AG04450 (cell line): ENCODE measurements around the gene TRAF7. TPM values are rescaled to one million over a fixed set of nuclear protein-coding genes. Genes with fewer than 3 reads are reported as not detected.

Experiments used
- CTCF ChIA-PET: fragments of 300-600, 350-600 bp; formaldehyde crosslinking; extraction: SDS; loops from one replicate; lab custom pipeline; 2022; ENCODE audit warnings: antibody characterized with exemption, inconsistent platforms; lab: Charles Lee
- POLR2A ChIA-PET: fragments of 350-600 bp; formaldehyde crosslinking; extraction: SDS; loops from one replicate; lab custom pipeline; 2021; ENCODE audit warnings: antibody characterized with exemption, inconsistent platforms; lab: Yijun Ruan, JAX
- DNase-seq: peaks from one replicate; pipeline ENCODE4 v3.0.0-alpha.2; 2011; ENCODE audit warnings: low read depth, low spot score
- H3K27ac ChIP-seq: one replicate; pipeline ENCODE4 v1.5.1; 2012; ENCODE audit warnings: low read depth, low read length, control low read depth
- H3K27me3 ChIP-seq: one replicate; pipeline ENCODE4 v1.6.0; 2012; ENCODE audit warnings: low read length; ENCODE audit not compliant: control insufficient read depth, insufficient read depth
- H3K4me3 ChIP-seq: 2 replicates; pipeline ENCODE4 v1.5.1; 2011; ENCODE audit warnings: mild to moderate bottlenecking, low read depth, low read length, control low read depth
- H3K9me3 ChIP-seq: 2 replicates; pipeline ENCODE4 v1.5.1; 2012; ENCODE audit warnings: low read length; ENCODE audit not compliant: control insufficient read depth, insufficient read depth
- CTCF ChIP-seq: IDR thresholded peaks from 2 replicates; pipeline ENCODE4 v1.5.1; 2011; ENCODE audit warnings: low read depth, low read length, control low read depth, inconsistent platforms
- polyA plus RNA-seq: library from polyadenylated mRNA; depleted of rRNA; stranded (reverse); fragments of >200 nt; gene quantifications from 2 replicates; pipeline ENCODE4 v1.2.3, GENCODE V29; 2011

The TRAF7 gene
- polyA plus RNA-seq, 1 experiment = 35.2 TPM

- no peak overlapping the region for H3K4me3 ChIP-seq
- DNase-seq = no peak
- no peak overlapping the region for H3K27ac ChIP-seq
- CTCF ChIA-PET = interaction anchor here (0.6 to 1.0 kb wide), 2 partner anchors 44 to 195 kb away, joined by 3 read pairs; partner anchors contain the start of gene ECI1
- H3K27me3 ChIP-seq = no peaks in the 10 kb centered on the region
- POLR2A ChIA-PET = interaction anchor here (0.6 to 1.8 kb wide), 3 partner anchors 8 to 52 kb away, joined by 3 to 6 read pairs (median 6); partner anchors contain the start of genes PGP and TRAF7
- H3K9me3 ChIP-seq = peaks cover 3% of the 10 kb centered on the region; the same call in 1 of the 2 replicates
- no peak for TF ChIP-seq CTCF
Measured at GRCh38 chr16:2206780-2207433, 51.3 kb downstream of the TRAF7 start.

- Histone ChIP-seq H3K4me3 (no peak overlapping the region), H3K27me3 (no peaks in the 10 kb centered on the region), H3K27ac (no peak overlapping the region), H3K9me3 (peaks cover 3% of the 10 kb centered on the region; the same call in 1 of the 2 replicates)
- no peak for TF ChIP-seq CTCF
- DNase-seq = no peak
- ChIA-PET POLR2A (interaction anchor here (1.3 to 2.8 kb wide), 2 partner anchors 53 kb away, joined by 6 to 17 read pairs; partner anchors contain the start of gene TRAF7), CTCF (no interaction called here)
Measured at GRCh38 chr16:2207872-2208271, 52.3 kb downstream of the TRAF7 start.

- no peak for DNase-seq
- CTCF ChIA-PET = interaction anchor here (0.6 kb wide), 1 partner anchor 244 kb away, joined by 6 read pairs; the partner anchor contains the start of gene RPS2
- POLR2A ChIA-PET = interaction anchor here (2.8 kb wide), 1 partner anchor 53 kb away, joined by 17 read pairs; the partner anchor contains the start of gene TRAF7
- no peaks in the 10 kb centered on the region for H3K27me3 ChIP-seq
- no peak overlapping the region for H3K4me3 ChIP-seq
- H3K27ac ChIP-seq = no peak overlapping the region
- H3K9me3 ChIP-seq = peaks cover 3% of the 10 kb centered on the region; the same call in 1 of the 2 replicates
- no peak for TF ChIP-seq CTCF
Measured at GRCh38 chr16:2208308-2208707, 52.7 kb downstream of the TRAF7 start.

GRCh38 chr16:2208772-2209171 is 53.2 kb downstream of the TRAF7 start:
- ChIA-PET POLR2A (interaction anchor here (2.8 kb wide), 1 partner anchor 54 kb away, joined by 17 read pairs; the partner anchor contains the start of gene TRAF7), CTCF (interaction anchor here (0.6 kb wide), 1 partner anchor 244 kb away, joined by 6 read pairs; the partner anchor contains the start of gene RPS2)
- no peak for DNase-seq
- no peak overlapping the region for H3K4me3 ChIP-seq
- no peak overlapping the region for H3K27ac ChIP-seq
- no peaks in the 10 kb centered on the region for H3K27me3 ChIP-seq
- no peaks in the 10 kb centered on the region; the same call in 1 of the 2 replicates for H3K9me3 ChIP-seq
- no peak for TF ChIP-seq CTCF
